ENCODE results near the gene FRMD4A.

Gene FRMD4A

DNA sequence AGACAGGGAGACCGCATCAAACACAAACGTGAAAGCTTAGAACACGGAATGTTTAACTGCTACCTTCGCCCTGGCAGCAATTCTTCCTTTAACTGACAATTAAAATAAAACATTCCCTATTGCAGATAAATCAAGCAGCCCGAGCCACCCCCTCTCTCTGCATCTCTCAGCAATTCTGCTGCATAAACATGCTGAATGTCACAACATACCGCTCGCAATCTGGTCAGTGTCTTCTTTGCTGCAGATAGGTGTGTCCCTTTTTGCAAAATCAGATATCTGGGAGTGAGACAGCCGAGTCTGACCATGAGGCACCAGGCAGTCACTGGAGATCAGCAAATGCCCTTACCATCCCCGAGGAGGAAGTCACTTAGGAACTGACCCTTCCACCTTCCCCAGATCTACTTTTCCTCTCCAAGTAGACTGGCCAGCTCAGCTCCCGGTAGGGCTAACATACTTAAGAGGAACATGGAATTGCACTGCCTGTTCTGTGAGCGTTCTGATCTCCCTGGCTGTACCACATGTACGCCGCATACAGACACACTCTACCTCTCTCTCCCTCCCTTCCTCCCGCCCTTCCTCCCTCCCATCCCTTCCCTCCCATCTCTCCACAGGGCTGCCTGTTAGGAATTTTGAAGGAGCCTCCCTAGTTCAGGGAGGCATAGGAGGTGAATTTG is at the start of gene FRMD4A:
Gene FRMD4A (minus strand): TSS at position 537 of the 674 bp plus-strand sequence.
- no peak for FAIRE-seq

DNA sequence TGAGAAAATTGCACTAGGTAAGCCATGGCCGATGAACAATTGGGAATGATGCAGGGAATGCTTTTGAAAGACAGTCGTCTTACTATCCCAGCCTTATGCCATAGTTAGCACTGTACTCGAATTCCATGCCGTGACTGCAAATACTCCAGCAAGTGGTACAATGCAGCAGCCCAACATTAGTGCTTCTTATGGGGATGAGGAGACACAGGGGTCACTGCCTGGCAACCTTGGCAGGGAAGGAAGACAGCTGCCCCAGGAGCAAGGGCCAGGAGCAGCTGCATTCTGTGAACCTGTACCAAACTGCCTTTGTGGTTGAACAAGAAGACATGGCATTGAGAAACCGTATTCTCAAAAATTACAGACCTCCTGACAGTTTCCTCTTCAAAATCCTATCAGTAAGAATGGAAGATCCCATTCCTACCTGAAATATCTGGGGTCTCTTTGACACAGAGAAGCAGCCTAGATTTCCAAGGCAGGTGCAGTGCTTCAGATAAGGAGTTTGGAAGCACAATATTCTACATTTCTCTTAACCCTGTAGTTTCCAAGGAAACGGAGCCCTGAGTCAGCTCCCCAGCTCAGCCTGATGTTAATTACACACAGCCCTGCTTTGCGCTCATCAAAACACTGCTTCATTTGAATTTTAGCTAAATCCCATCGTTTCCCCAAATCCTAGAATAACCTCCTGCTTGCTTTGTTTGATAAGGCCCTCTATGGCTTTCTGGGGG is 49.0 kb upstream of the FRMD4A start:
- FAIRE-seq: no peak

DNA sequence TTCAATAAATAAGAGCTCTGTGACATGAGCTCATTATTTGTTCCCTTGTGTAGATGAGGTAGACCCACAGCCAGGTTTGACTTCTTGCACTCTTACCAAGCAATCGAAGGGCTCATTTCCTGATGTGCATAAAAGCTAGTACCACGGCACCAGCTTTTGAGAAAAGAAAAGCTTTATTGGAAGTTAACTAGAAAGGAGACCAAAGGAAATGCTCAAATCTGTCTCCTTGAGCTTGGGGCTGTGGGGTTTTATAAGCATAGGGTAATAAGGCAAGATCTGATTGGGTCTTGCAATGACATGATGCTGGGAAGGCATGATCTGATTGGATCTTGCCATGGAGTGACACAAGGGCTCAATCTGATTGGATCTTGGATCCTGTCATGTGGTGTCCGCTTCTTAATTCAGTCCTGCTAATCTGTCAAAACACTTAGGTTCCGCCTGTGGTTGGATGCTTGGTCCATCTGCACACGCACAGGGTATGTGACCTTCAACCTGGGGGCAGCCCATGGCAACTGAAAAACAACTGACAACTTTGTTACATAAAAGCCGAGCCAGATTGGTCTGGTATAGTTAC is 47.8 kb upstream of the FRMD4A start:
- no peak for FAIRE-seq

DNA sequence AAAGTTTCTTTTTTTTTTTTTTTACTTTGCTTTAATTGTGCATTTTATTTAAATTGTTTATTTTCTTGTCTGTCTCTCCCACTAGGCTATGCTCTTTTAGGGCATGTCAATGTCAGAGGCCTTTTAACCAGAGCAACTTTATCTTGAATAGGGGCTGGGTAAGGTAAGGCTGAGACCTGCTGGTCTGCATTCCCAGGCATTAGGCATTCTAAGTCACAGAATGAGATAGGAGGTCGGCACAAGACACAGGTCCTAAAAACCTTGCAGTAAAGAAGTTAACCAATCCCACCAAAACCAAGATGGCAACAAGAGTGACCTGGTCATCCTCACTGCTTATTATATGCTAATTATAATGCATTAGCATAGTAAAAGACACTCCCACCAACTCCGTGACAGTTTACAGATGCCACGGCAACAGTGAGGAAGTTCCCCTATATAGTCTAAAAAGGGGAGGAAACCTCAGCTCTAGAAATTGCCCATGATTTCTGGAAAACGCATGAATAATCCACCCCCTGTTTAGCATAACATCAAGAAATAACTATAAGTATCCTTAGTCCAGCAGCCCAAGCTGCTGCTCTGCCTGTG is 47.0 kb upstream of the FRMD4A start:
- FAIRE-seq: no peak

DNA sequence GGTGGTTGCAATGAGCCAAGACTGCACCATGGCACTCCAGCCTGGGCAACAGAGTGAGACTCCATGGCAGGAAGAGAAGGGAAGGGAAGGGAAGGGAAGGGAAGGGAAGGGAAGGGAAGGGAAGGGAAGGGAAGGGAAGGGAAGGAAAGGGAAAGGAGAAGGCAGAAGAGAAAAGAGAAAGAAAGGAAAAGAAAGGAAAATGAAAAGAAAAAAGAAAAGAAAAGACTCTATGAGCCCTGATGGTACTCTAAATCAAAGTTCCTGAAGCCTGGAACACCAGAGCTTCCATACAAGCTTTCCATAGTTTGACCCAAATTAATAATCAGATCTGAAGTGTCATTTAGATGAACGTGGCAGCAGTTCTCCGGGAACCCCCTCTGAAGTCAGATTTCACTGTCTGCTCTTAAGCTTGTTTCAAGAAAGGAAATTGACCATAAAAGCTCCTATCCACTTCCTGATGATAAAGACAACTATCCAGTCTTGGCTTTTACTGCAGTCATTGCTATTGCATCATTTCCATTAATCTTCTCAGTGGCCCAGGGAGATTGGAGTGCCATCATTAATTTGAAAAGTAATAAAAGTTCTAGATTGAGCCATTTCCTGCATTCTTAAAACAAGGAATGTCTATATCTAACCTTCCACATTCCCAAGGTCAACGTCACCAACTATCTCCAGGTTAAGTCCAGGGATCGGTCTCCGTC is 44.2 kb upstream of the FRMD4A start:
- FAIRE-seq: no peak

DNA sequence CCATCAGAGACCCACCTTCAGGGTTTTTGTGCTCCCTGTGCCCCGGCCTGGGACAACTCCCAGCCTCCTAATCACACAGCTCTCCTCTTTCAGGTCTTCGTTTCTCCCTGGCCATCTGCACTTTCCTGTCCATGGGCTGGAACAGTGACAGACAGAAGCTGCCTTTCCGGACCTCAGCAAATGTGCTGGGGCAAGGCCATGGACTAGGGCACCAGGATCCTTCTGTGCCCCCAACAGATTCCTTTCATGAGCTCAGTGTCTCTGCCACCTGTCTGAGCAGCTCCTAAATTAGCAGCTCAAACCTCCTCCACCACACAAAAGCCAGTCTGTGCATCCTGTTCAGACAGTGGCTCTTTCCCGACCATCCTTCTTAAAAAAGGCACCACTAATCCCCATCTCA is 41.9 kb upstream of the FRMD4A start:
- no peak for FAIRE-seq

DNA sequence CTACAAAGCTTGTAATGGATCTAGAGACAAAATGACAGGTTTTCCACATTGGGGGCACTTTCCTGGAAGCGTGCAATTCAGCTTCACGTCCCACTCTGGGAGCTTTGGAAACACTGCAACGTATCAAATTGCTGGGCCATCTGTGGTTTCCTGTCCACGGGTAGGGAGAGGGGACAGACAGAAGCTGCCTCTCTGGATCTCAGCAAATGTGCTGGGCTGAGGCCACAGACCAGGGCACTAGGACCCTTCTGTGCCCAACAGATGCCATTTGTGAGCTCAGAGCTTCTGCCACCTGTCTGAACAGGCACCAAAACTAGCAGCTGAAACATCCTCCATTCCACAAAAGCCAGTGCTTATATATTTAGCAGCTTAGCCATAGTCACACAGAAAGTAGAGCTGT is 40.9 kb upstream of the FRMD4A start:
- FAIRE-seq: no peak

DNA sequence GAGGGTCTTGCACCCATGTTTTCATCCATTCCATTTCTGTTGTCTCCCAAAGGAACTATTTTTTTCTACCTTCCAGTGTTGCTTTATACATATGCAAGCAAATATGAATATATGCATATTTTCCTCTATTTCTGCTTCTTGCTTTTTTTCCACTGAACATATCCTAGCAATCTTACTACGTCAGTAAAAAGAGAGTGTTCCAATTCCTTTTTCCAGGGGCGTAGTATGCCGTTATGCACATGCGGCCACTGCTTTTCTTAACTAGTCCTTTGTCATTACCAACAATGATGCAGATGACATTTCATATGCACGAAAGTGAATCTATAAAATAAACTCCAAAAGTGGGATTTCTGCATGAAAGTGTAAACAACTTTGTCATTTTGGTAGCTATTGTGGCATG is 40.2 kb upstream of the FRMD4A start:
- FAIRE-seq: no peak

DNA sequence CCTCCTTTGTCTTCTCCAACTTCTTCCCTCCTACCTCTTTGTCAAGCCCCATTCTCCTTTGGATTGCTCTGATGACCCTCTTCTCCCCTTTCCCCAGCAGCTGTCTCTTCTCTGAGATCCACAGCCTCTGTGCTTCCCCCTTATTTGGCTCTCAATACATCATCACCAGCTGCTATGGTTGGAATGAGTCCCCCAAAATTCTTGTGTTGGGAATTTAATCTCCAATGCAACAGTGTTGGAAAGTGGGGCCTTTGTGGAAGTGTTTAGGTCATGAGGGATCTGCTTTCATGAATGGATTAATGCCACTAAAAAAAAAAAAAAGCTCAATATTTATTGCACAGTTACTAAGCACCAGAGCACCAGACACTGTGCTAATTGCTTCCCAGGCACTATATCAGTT is 39.2 kb upstream of the FRMD4A start:
- no peak for FAIRE-seq

DNA sequence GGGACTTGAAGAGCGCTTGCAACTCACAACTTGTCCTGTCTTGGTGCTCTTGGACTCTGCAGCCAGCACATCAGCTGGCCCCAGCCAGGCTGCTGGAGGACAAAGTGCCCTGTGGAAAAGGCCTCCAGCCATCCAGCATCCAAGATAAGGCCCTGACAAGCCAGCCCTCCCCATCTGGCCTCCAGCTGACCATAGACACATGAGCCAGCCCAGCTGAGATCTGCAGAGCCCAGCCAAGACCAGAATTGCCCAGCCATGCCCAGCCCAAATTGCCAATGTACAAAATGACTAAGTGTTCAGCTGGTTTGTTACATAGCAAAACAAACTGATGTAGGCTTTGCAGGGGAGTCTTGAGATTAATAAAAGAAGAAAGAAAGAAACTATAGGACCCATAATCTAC is 36.0 kb upstream of the FRMD4A start:
- FAIRE-seq: no peak

DNA sequence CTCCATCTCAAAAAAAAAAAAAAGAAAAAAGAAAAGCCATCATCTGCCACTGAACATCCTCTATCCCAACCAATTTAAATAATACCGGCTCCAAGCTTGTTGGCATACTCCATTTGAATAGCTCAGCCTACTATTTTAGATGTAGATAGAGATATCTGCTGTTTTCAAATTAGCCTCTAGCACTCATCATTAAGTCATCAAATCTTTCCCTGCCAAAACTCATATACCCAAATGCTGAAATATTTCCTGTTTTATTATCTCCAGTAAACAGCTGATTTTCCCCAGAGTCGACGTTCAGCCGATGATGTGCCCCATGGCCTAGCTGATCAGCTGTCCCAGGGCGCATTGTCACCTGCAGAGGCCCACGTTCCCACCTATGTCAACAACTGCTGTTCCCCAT is 34.5 kb upstream of the FRMD4A start:
- FAIRE-seq: no peak

DNA sequence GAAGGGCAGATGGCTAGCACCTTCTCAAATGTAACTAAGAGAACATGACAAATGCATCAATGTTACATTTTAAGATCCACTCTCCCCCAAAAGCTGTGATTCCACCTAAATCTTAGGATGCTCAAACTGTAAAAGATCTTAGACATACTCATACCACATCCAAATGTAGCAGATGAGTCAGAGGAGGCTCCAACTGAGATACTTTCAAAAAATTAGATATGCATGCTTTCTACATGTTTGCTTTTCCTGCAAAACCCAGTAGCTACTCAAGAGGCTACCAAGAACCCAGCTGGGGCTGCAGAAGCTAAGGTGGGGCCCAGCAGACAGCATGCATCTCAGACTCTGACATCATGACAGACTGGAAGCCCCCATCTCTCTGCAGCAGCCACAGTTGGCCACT is 31.4 kb upstream of the FRMD4A start:
- no peak for FAIRE-seq

DNA sequence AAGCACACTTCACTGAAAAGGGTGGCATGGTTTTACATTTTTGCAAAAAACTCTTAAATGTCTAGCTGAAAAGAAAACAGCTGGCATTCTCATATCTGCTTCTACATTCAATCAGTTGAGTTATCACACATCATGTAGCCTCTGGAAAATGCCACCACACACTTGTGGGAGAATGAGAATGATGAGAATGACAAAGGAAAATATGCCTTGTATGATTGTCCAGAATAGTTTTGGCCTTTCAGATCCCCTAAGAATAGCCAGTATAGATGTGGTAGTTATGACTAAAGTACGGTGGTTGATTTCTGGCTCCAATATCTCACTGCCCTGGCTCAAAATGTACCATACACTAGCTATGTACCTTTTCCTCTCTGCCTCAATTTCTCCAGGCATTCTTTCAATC is 30.2 kb upstream of the FRMD4A start:
- no peak for FAIRE-seq

DNA sequence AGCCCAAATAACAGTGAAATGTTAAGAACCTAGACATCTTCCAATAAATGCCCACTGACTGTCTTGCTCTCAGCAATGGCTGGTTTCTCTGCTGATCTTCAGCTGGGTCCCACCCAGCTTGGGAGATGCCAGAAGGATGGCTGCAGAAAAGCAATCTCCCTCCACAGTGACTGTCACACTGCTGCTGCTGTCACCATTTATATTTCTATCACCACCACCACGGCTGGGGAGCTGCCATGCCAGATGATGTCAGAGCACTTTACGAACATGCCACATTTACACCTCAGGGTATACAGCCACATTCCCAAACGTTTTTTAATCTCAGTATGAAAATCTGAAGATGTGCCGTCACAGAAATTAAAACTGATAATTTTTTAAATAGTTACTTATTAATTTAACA is 29.8 kb upstream of the FRMD4A start:
- no peak for FAIRE-seq

DNA sequence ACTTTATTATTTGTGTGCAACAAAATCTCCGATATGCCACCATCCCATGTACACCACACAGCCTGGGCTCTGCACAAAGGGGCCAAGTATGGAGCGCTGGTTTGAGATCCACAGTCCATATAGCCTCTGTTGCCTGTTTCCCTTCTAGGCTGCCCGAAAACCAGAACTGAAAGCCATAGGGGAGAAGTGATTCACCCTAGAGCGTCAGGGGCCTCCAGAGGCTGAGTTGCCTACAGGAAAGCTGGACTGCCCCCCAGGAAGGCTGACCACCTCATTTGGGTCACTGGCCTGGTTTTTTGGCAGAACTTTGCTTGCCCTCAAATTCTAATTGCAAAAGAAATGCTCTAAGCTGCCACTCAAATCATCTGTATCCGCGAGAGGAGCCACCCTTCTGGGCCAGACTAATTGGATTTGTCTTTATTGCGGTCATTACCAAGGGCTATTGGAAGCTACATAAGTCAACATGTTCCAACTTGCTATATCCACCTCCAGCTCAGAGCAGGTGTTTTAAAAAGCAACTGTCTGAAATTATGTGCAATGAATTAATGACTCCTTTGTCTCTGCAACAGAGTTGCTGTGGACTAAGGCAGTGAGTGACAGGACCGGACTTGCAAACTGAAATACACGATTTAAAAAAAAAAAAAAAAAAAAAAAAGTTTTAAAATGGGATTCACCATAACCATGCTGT is 28.3 kb upstream of the FRMD4A start:
- FAIRE-seq: no peak

DNA sequence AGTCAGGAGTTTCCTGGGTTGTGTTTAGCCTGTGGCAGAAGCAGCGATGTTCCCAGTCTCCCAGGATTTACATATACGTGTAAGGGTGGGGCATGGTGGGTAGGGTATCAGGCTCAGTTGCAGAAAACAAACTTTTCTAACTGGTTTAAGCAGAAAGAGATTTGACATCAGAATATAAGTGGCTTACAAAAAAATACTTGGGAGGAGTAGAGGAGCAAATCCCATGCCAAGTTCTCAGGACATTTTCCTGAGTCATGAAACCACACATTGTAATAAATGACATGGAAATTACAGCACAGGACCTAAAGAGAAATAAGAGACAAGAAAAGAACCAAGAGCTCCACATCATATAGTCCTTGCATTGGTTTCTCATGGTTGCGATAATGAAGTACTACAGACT is 26.2 kb upstream of the FRMD4A start:
- FAIRE-seq: no peak

DNA sequence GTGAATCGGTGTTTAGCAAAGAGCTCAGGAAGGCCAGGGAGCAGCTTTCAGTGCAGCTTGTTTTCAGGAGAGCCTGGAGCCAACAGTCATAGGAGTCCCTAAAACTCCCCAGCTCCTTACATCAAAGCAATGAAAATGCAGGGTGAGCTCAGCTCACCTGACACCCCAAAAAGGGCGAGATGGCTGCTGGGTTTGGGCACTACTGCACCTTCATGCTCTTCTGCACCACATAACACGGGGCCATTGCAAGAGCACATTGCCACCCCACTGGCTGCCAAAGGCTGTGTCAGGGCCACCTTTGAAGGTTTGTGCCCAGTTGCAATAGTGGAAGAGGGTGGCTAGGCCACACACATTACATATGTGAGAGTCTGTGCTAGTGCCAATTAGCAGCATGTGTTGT is 25.0 kb upstream of the FRMD4A start:
- FAIRE-seq: no peak

DNA sequence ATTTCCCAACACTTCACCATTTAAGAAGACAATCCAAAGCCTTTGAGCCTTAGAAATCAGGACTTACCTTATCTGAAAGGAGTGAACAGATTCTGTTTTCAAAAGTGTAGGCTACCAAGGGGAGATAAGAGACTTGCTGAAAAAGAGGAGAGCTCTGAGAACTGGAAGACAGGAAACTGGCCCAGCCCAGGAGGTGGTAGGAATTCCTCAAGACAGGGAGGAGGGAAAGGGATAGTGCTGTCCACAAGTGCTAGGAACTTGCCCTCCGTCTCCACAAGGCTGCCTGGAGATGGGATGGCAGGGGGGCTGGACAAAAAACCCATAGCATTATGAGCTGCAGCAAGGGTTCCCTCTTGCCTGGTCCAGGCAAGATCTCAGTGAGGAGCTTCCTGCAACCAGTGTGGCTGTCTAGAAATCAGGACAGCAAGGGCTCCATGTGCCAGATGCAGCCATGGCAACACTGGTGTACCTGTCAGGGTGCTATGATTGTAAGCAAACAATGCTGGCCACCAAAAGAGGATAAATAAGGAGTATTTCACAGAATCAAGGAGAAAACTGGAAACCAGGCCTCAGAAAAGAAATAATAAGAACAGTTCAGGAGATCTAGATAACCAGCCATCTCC is 22.7 kb upstream of the FRMD4A start:
- no peak for FAIRE-seq

DNA sequence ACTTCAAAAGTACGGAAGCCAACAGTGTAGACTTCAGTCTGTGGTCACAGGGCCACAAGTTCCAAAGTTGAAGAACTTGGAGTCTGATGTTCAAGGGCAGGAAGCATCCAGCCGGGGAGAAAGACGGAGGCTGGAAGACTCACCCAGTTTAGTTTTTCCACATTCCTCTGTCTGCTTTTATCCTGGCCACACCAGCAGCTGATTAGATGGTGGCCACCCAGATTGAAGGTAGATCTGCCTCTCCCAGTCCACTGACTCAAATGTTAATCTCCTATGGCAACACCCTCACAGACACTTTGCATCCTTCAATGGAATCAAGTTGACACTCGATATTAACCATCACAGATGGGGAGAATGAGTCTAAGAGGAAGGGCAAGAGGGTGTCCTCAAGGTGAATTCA is 19.3 kb upstream of the FRMD4A start:
- no peak for FAIRE-seq

DNA sequence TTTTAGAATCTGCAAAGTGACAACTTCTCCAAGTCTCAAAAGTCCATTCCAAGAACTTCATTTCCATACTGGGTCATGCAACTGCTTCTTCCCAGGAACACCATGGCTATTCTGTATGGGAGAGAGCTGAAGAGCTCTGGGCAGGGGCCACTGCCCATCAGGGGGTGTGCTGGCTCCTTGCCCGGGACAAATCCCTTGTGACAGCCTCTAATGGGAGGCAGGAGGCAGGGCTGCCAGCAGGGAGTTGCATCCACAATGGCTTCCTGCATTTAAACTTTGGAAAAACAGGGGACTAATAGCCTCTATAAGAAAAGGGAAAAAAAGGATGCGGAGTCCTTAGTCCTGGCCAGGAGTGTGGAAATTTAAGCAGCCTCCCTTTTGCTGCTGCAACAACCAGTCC is 18.4 kb upstream of the FRMD4A start:
- no peak for FAIRE-seq

DNA sequence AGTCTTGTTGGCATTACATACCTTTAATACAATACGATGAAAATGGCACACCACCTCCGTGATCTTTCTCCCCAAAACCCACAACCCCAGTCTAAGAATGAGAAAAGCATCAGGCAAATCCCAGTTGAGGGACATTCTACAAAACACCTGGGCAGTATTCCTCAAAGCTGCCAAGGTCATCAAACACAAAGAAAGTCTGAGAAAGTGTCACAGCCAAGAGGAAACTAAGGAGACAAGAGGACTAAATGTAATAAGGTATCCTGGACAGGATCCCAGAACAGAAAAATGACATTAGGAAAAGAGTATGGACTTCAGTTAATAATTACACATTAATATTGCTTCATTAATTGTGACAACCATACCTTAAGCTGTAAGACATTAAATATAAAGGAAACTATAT is 14.5 kb upstream of the FRMD4A start:
- no peak for FAIRE-seq

DNA sequence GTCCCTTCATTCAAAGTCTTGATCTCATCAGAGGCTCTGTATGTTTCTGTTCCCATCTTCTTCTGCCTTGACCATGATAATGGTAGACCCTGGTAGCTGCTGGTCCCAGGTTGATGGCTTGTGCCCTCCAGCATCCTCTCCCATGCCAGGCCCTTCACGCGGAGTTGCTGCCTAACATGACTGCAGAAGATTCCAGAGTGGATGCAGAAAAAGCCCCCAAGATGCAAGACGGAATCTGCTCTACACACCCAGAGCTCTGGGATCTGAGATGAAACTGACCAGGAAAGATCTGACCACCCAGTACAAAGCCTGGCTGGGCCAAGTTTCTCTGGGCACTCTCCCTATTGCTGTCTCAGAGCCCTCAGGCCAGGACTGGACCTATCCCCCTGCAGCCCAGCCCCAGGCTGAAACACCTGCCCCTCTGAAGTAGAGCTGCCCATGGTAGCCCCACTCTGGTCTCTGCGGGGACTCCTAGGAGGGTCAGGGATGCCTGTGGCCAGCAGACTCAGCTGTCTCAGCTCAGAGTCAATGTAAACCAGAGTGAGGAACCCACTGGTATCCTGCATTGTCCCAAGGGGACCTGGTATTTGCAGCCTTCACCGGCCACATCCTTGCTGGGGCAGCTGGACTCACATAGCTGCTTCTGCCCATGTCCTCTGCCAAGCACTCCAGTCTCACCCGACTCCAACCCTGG is 9.5 kb upstream of the FRMD4A start:
- FAIRE-seq: no peak
